ENCODE results near the gene LRIT1. TPM values are rescaled to one million over a fixed set of nuclear protein-coding genes. Genes with fewer than 3 reads are reported as not detected.

Gene LRIT1
- total and polyA plus RNA-seq, 7 experiments from 2014 or later: not detected

GRCh38 chr10:84238909-84239308 is 2.4 kb downstream of the LRIT1 start:
- Histone ChIP-seq H3K36me3 (ENCODE audit: control insufficient read depth in 2 of 3, insufficient read depth in 3 of 3, low read length in 3 of 3) (no peaks in the 10 kb centered on the region), H3K27ac (ENCODE audit: low read depth, low read length) (no peak overlapping the region), H3K4me1 (ENCODE audit: control insufficient read depth in 2 of 2, insufficient read depth in 2 of 2, low read length in 2 of 2) (no peaks in the 10 kb centered on the region), H3K27me3 (ENCODE audit: control insufficient read depth in 2 of 2, insufficient read depth in 2 of 2, low read length in 2 of 2) (no peaks in the 10 kb centered on the region), H3K9me3 (ENCODE audit: control insufficient read depth in 2 of 3, low read length in 3 of 3) (no peaks in the 10 kb centered on the region), H3K4me3 (ENCODE audit: low read length) (no peak overlapping the region)
- Mint-ChIP-seq H3K27ac (no peak overlapping the region), H3K4me3 (no peak overlapping the region), H3K27me3 (peaks cover 5 to 32% (median 20%) of the 10 kb centered on the region in 5 donors), H3K9me3 (no peaks in the 10 kb centered on the region), H3K36me3 (no peaks in the 10 kb centered on the region), H3K4me1 (no peaks in the 10 kb centered on the region)
- DNase-seq (no peak), ATAC-seq (no peak)
- intact Hi-C loops (cut with micrococcal nuclease): no loop called here
- CTCF ChIA-PET: interaction anchor here (1.4 kb wide), 1 partner anchor 299 kb away, joined by 3 read pairs; no protein-coding TSS in a partner anchor
- POLR2A ChIA-PET: no interaction called here

DNA sequence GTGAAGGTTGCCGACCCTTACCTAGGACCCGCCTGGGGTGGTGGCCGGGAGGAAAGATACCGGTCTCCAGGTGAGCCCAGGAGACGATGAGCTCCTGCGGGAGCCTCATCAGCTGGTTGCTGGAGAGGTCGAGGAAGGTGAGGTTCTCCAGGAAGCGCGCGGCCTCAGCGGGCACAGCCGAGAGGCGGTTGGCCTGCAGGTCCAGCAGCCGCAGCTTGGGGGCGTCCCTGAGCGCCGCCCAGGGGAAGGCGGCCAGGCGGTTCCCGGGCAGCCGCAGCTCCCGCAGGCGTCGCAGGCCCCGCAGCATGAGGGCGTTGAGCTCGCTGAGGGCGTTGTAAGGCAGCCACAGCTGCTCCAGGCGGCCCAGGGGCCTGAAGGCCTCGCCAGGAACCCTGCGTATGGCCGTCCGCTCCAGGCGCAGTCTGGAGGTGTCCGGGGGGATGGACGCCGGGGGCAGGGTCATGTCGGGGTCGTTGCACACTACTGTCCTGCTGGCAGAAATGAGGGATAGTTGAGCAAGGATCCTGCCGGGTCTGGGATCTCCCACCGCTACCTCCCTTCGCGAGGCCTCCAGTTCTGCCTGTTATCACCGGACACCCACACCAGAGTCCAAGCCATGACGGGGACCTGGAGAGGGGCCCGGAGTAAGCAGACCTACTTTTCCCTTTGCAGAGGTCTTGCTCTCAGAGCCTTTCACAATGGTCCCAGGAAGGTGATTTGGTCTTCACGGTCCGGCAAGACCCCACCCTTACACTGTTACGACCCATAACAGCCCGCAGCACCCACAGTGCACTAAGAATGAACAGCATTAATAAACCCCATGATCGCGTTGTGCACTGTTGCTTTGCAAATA is 3.9 kb downstream of the LRIT1 start:
- Histone ChIP-seq H3K9me3 (ENCODE audit: control insufficient read depth in 2 of 3, low read length in 3 of 3) (no peaks in the 10 kb centered on the region), H3K36me3 (ENCODE audit: control insufficient read depth in 2 of 3, insufficient read depth in 3 of 3, low read length in 3 of 3) (no peaks in the 10 kb centered on the region), H3K4me1 (ENCODE audit: control insufficient read depth in 2 of 2, insufficient read depth in 2 of 2, low read length in 2 of 2) (no peaks in the 10 kb centered on the region), H3K27me3 (ENCODE audit: control insufficient read depth in 2 of 2, insufficient read depth in 2 of 2, low read length in 2 of 2) (no peaks in the 10 kb centered on the region), H3K4me3 (ENCODE audit: low read length) (no peak overlapping the region), H3K27ac (ENCODE audit: low read depth, low read length) (no peak overlapping the region)
- Mint-ChIP-seq H3K36me3 (no peaks in the 10 kb centered on the region), H3K27me3 (peaks cover 5 to 32% (median 20%) of the 10 kb centered on the region in 5 donors), H3K4me1 (no peaks in the 10 kb centered on the region), H3K4me3 (no peak overlapping the region), H3K27ac (no peak overlapping the region), H3K9me3 (no peaks in the 10 kb centered on the region)
- intact Hi-C loops (cut with micrococcal nuclease): no loop called here
- DNase-seq (no peak), ATAC-seq (no peak)
- POLR2A ChIA-PET: no interaction called here
- CTCF ChIA-PET: no interaction called here

GRCh38 chr10:84236807-84237198 is 4.5 kb downstream of the LRIT1 start:
- no peaks in the 10 kb centered on the region for H3K4me1 ChIP-seq (ENCODE audit: control insufficient read depth in 2 of 2, insufficient read depth in 2 of 2, low read length in 2 of 2)
- peaks cover 5 to 32% (median 20%) of the 10 kb centered on the region in 5 donors for H3K27me3 Mint-ChIP-seq
- H3K4me3 Mint-ChIP-seq: no peak overlapping the region
- DNase-seq (no peak), ATAC-seq (no peak)
- ChIA-PET CTCF (no interaction called here), POLR2A (no interaction called here)
- peak overlapping the region in 1 of 9 donors; percentile 2 for H3K27ac Mint-ChIP-seq
- intact Hi-C loops (cut with micrococcal nuclease): no loop called here
- H3K27ac ChIP-seq (ENCODE audit: low read depth, low read length): no peak overlapping the region
- H3K36me3 Mint-ChIP-seq: no peaks in the 10 kb centered on the region
- no peaks in the 10 kb centered on the region for H3K36me3 ChIP-seq (ENCODE audit: control insufficient read depth in 2 of 3, insufficient read depth in 3 of 3, low read length in 3 of 3)
- no peaks in the 10 kb centered on the region for H3K4me1 Mint-ChIP-seq
- no peaks in the 10 kb centered on the region for H3K9me3 Mint-ChIP-seq
- no peaks in the 10 kb centered on the region for H3K27me3 ChIP-seq (ENCODE audit: control insufficient read depth in 2 of 2, insufficient read depth in 2 of 2, low read length in 2 of 2)
- no peaks in the 10 kb centered on the region for H3K9me3 ChIP-seq (ENCODE audit: control insufficient read depth in 2 of 3, low read length in 3 of 3)
- no peak overlapping the region for H3K4me3 ChIP-seq (ENCODE audit: low read length)

GRCh38 chr10:84235096-84235495 is 6.2 kb downstream of the LRIT1 start:
- ChIA-PET CTCF (no interaction called here), POLR2A (no interaction called here)
- Mint-ChIP-seq H3K27ac (no peak overlapping the region), H3K36me3 (no peaks in the 10 kb centered on the region), H3K9me3 (no peaks in the 10 kb centered on the region), H3K4me1 (no peaks in the 10 kb centered on the region), H3K27me3 (peaks cover 5 to 26% (median 20%) of the 10 kb centered on the region in 5 donors), H3K4me3 (no peak overlapping the region)
- ATAC-seq: no peak
- H3K27me3 ChIP-seq (ENCODE audit: control insufficient read depth in 2 of 2, insufficient read depth in 2 of 2, low read length in 2 of 2): no peaks in the 10 kb centered on the region
- no peaks in the 10 kb centered on the region for H3K36me3 ChIP-seq (ENCODE audit: control insufficient read depth in 2 of 3, insufficient read depth in 3 of 3, low read length in 3 of 3)
- DNase-seq: no peak
- H3K9me3 ChIP-seq (ENCODE audit: control insufficient read depth in 2 of 3, low read length in 3 of 3): no peaks in the 10 kb centered on the region
- H3K4me3 ChIP-seq (ENCODE audit: low read length): no peak overlapping the region
- intact Hi-C loops (cut with micrococcal nuclease): no loop called here
- no peak overlapping the region for H3K27ac ChIP-seq (ENCODE audit: low read depth, low read length)
- no peaks in the 10 kb centered on the region for H3K4me1 ChIP-seq (ENCODE audit: control insufficient read depth in 2 of 2, insufficient read depth in 2 of 2, low read length in 2 of 2)

- CTCF ChIA-PET: no interaction called here
- H3K27me3 Mint-ChIP-seq: peaks cover 5 to 31% (median 17%) of the 10 kb centered on the region in 5 donors
Observed at GRCh38 chr10:84234479-84234878, 6.9 kb downstream of the LRIT1 start.

GRCh38 chr10:84233940-84234339 is 7.4 kb downstream of the LRIT1 start:
- no peak for ATAC-seq
- H3K4me1 Mint-ChIP-seq: no peaks in the 10 kb centered on the region
- CTCF ChIA-PET: no interaction called here

More at GRCh38 chr10:84234479-84234878, 6.9 kb downstream of the LRIT1 start:
- Mint-ChIP-seq H3K4me1 (no peaks in the 10 kb centered on the region), H3K4me3 (no peak overlapping the region), H3K9me3 (no peaks in the 10 kb centered on the region), H3K27ac (no peak overlapping the region), H3K36me3 (no peaks in the 10 kb centered on the region)
- no peak for ATAC-seq
- H3K4me3 ChIP-seq (ENCODE audit: low read length): no peak overlapping the region
- H3K36me3 ChIP-seq (ENCODE audit: control insufficient read depth in 2 of 3, insufficient read depth in 3 of 3, low read length in 3 of 3): no peaks in the 10 kb centered on the region
- DNase-seq: no peak
- no peak overlapping the region for H3K27ac ChIP-seq (ENCODE audit: low read depth, low read length)
- intact Hi-C loops (cut with micrococcal nuclease): no loop called here
- H3K27me3 ChIP-seq (ENCODE audit: control insufficient read depth in 2 of 2, insufficient read depth in 2 of 2, low read length in 2 of 2): no peaks in the 10 kb centered on the region
- H3K4me1 ChIP-seq (ENCODE audit: control insufficient read depth in 2 of 2, insufficient read depth in 2 of 2, low read length in 2 of 2): no peaks in the 10 kb centered on the region
- POLR2A ChIA-PET: no interaction called here
- no peaks in the 10 kb centered on the region for H3K9me3 ChIP-seq (ENCODE audit: control insufficient read depth in 2 of 3, low read length in 3 of 3)

GRCh38 chr10:84232376-84232775 is 9.0 kb downstream of the LRIT1 start:
- Histone ChIP-seq H3K4me3 (ENCODE audit: low read length) (no peak overlapping the region), H3K27ac (ENCODE audit: low read depth, low read length) (no peak overlapping the region), H3K9me3 (ENCODE audit: control insufficient read depth in 2 of 3, low read length in 3 of 3) (no peaks in the 10 kb centered on the region), H3K36me3 (ENCODE audit: control insufficient read depth in 2 of 3, insufficient read depth in 3 of 3, low read length in 3 of 3) (no peaks in the 10 kb centered on the region), H3K27me3 (ENCODE audit: control insufficient read depth in 2 of 2, insufficient read depth in 2 of 2, low read length in 2 of 2) (no peaks in the 10 kb centered on the region), H3K4me1 (ENCODE audit: control insufficient read depth in 2 of 2, insufficient read depth in 2 of 2, low read length in 2 of 2) (no peaks in the 10 kb centered on the region)
- H3K4me3 Mint-ChIP-seq: no peak overlapping the region
- ATAC-seq: no peak
- H3K36me3 Mint-ChIP-seq: no peaks in the 10 kb centered on the region
- intact Hi-C loops (cut with micrococcal nuclease): no loop called here
- ChIA-PET CTCF (no interaction called here), POLR2A (no interaction called here)
- no peak overlapping the region for H3K27ac Mint-ChIP-seq
- H3K4me1 Mint-ChIP-seq: no peaks in the 10 kb centered on the region
- H3K9me3 Mint-ChIP-seq: no peaks in the 10 kb centered on the region
- DNase-seq: no peak
- H3K27me3 Mint-ChIP-seq: peaks cover 5 to 39% (median 20%) of the 10 kb centered on the region in 5 donors

More at GRCh38 chr10:84233940-84234339, 7.4 kb downstream of the LRIT1 start:
- peaks cover 5 to 33% (median 16%) of the 10 kb centered on the region in 5 donors for H3K27me3 Mint-ChIP-seq
- H3K36me3 ChIP-seq (ENCODE audit: control insufficient read depth in 2 of 3, insufficient read depth in 3 of 3, low read length in 3 of 3): no peaks in the 10 kb centered on the region
- no peak for DNase-seq
- H3K36me3 Mint-ChIP-seq: no peaks in the 10 kb centered on the region
- H3K27me3 ChIP-seq (ENCODE audit: control insufficient read depth in 2 of 2, insufficient read depth in 2 of 2, low read length in 2 of 2): no peaks in the 10 kb centered on the region
- H3K9me3 Mint-ChIP-seq: no peaks in the 10 kb centered on the region
- no peak overlapping the region for H3K27ac ChIP-seq (ENCODE audit: low read depth, low read length)
- POLR2A ChIA-PET: no interaction called here
- no peak overlapping the region for H3K4me3 ChIP-seq (ENCODE audit: low read length)
- H3K9me3 ChIP-seq (ENCODE audit: control insufficient read depth in 2 of 3, low read length in 3 of 3): no peaks in the 10 kb centered on the region
- H3K27ac Mint-ChIP-seq: no peak overlapping the region
- H3K4me3 Mint-ChIP-seq: no peak overlapping the region
- intact Hi-C loops (cut with micrococcal nuclease): no loop called here
- no peaks in the 10 kb centered on the region for H3K4me1 ChIP-seq (ENCODE audit: control insufficient read depth in 2 of 2, insufficient read depth in 2 of 2, low read length in 2 of 2)
